Hematopoietic multipotent progenitor cell treated with erythropoietin and hydrocortisone succinate and interleukin-3 and kit ligand, for 17 days (in vitro differentiated cells): ENCODE data around the gene DCTN2.

ENCODE experiments used
- DNase-seq: peaks from one replicate; pipeline ENCODE4 v3.0.0-alpha.2; 2015; ENCODE audit warnings: low spot score

Gene DCTN2

DNA sequence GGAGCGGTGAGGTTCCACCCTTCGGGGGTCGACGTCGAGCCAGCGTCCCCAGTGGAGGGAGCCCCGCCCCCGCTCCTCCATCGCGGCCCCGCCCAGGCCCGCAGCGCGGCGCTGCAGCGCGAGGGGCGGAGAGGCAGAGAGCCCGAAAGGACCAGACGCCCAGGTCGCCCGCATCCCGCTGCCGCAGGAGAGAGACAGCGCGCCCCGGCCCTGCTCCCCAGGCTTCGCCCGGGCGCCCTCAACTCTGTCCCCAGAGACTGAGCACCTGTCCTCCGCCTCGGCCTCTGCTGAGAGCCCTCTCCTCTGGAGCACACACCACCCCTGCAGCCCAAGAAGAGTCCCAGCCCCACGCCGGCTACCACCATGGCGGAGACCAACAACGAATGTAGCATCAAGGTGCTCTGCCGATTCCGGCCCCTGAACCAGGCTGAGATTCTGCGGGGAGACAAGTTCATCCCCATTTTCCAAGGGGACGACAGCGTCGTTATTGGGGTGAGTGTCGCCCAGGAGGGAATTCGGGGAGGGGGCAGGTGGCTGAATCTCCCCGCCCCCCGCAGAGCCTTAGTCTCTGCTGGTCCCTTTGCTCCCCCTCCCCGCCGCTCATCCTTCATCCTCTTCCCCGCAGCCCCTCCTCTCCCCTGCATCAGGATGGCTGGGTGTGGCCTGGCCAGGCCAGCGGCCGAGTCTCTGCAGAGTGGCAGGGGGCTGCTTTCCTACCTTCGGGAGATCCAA, 3.1 kb upstream of the DCTN2 start, which contains the start of gene KIF5A:
Gene KIF5A, plus strand, starts transcription at position 136 of the 732 bp plus-strand sequence. Its CDS starts 228 bp downstream, at position 364.
- DNase-seq: peak; percentile 75

DNA sequence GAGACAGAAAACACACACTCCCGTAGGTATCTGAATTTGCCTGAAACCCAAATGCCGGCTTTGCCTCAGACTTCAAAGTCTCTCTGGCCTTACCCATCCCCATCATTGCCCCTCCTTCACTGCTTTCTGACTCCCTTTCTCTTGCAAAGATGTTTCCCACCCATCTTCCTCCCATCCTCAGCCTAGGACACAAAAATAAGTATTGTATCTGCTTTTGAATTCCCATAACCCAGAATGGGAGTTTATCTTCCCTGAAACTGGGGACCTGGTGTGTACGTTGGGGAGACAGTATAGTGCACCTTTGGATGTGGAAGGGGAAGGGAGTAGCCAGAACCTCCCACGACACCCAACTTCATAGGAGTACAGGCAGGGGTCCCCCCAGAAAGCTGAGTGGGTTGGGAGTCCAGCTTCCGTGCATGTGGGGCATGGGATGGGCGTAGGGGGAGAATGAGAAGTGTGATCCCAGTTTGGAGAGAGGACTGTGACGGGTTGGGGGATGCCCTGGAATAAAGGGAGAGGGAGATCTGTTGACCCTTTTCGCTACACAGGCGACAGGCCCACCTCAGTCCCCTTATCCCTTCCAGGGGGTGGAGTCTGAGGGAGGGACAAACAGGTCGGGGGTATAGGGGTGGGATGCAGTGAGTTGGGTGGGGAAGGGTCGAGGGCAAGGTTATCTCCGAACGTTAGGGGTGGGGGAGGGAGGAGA, 2.4 kb upstream of the DCTN2 start:
- no peak for DNase-seq

- no peak for DNase-seq
Measured at GRCh38 chr12:57548488-57548887, 1.5 kb upstream of the DCTN2 start.

DNA sequence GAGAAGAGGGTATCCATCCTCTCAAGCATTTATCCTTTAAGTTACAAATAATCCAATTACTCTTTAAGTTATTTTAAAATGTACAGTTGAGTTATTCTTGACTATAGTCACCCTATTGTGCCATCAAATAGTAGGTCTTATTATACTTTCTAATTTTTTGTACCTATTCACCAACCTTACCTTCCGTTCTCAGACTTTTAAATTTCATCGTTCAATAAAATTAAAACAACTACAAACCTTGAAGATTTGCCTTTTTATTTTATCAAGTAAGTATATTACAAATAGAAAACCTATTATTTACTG, 972 bp upstream of the DCTN2 start:
- DNase-seq: no peak

- DNase-seq: no peak
Measured at GRCh38 chr12:57547288-57548012, 458 bp upstream of the DCTN2 start.

DNA sequence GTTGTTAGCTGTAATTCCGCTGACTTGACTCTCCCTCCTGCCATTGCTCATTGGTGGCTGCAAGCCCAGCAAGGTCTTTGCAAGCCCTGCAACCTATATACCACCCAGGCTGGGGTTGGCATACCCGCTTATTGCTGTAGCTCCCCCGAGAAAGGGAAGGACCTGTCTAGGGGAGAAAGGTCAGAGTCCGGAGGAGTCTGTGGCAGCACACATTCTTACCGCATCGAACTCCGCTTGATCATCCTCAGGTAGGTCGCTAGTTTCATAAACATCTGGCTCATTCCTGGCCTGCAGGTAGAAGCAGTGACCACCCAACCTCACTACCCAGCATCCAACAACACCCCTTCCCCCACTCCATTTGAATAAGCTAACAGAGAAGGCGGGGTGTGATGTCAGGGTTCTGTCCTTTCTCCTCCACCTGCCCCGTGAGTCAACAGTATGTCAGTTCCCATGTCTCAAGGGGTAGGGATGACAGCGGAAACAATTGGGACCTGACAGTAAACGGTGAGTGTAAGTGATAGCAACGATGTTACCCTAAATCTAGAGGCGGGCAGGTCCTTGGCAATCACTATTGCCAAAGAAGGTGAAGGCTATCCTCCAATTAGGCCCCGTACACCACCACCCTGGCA, 1.1 kb downstream of the DCTN2 start:
- no peak for DNase-seq

- DNase-seq: no peak
Measured at GRCh38 chr12:57543581-57543980, 3.4 kb downstream of the DCTN2 start.

GRCh38 chr12:57541717-57542116, 5.3 kb downstream of the DCTN2 start:
- no peak for DNase-seq

DNA sequence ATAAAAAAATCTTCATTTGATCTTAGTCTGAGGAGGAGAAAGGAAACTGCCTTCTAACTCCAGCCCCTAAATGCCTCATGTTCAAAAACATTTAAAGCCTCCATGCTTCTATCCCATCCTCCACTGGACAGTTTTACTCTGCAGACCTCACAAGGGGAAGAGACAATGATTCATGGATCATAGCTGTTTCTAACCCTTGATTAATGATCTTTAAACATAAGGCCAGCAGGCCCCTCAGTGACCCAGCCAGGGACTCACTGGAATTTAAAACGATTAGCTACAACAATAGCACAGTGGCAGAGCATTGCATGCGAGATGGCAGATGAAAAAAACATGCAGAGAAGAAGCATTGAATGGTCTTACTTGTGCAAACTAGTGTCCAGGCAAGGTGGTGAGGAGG, 6.0 kb downstream of the DCTN2 start:
- DNase-seq: no peak

GRCh38 chr12:57539134-57539768, 7.7 kb downstream of the DCTN2 start:
- DNase-seq: peak; percentile 44

GRCh38 chr12:57536597-57536942, 10.4 kb downstream of the DCTN2 start:
- DNase-seq: no peak

- DNase-seq: no peak
Measured at GRCh38 chr12:57535764-57536596, 11.0 kb downstream of the DCTN2 start.

GRCh38 chr12:57534991-57535543, 11.9 kb downstream of the DCTN2 start:
- DNase-seq: no peak

DNA sequence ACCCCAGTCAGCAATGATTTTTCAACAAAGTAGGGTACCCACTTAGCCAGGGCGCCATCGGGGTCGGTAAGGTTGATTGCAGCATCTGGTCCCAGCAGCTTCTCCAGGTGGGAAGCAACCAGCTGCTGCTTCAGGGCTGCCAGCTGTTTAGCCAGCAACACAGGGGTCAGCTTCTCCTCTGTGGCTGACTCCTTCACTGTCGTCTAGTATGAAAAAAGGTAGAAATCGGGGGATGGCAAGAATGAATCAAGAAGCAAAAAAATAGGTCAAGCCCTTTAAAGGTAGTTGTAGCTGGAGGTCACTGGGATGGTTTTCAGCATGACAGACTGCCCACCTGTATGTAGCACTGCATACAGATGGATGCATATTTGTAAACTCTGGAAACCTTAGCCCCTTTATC, 12.7 kb downstream of the DCTN2 start:
- DNase-seq: no peak

GRCh38 chr12:57533108-57533507, 13.9 kb downstream of the DCTN2 start:
- no peak for DNase-seq

- no peak for DNase-seq
Measured at GRCh38 chr12:57531836-57532235, 15.2 kb downstream of the DCTN2 start.

DNA sequence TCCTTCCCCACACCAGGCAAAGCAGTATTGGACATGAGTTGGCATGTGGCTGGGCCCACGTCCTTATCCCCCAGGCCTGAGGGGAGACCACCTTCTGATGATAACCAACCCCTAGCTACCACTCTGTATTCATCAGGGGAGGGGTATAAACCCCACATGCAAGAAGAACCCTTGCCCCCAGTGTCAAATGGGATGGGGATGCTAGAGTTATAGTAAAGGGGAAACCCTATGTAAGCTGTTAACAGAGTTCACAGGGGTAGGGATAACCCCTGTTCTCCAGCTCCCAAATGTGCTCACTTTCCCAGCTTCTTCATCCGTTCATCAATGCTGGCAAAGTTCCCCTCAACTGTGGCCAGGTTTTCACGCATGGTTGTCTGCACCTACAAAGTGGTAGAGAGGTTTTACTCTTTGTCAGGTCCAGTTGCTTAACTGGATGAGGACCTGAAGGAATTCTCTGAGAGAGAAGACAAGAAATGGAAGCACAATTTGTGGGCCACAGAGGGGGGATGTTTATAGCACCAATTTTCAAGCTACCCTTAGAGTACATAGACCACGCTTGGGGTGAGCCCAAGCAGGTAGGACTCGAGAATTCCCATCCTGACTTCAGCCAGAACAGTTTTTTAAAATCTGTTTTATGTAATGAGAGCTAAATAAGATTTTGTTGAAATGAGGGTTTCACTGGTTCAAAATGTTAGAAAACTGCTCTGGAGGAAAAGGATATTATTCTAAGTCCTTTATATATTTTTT, 16.4 kb downstream of the DCTN2 start:
- no peak for DNase-seq

- no peak for DNase-seq
Measured at GRCh38 chr12:57529831-57530230, 17.2 kb downstream of the DCTN2 start.

- no peak for DNase-seq
Measured at GRCh38 chr12:57528831-57529555, 18.0 kb downstream of the DCTN2 start.

DNA sequence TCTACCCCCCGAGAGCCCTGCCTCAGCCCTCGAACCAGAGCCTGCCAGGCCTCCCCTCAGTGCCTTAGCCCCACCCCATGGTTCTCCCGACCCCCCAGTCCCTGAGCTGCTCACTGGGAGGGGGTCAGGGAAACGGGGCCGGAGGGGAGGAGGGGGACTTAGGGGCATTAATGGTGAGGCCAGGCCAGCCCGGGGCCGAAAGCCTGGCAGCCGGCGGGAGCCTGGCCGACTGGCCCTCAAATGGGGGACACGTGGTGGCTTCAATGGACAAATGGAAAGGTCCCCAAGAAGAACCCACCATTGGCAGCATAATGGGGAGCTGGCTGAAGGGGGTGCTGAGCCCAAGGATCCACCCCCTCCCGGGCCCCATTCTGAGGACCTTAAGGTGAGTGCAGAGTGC, 18.8 kb downstream of the DCTN2 start:
- DNase-seq: no peak
